GM12892 (cell line): Measurements from ENCODE around the gene IPMK.

ENCODE experiments used
- POLR2A ChIP-seq: IDR thresholded peaks from 2 replicates; pipeline ENCODE4 v1.6.1; 2011; ENCODE audit warnings: low read depth, low read length, control low read depth
- POLR2AphosphoS5 ChIP-seq: IDR thresholded peaks from 2 replicates; pipeline ENCODE4 v1.6.1; 2011; ENCODE audit warnings: low read depth, low read length, control low read depth
- TAF1 ChIP-seq: IDR thresholded peaks from 2 replicates; pipeline ENCODE4 v1.6.1; 2011; ENCODE audit warnings: low read depth, mild to moderate bottlenecking, control low read depth, low read length, borderline replicate concordance

GRCh38 chr10:58316874-58317273, 49.2 kb upstream of the IPMK start:
- no peak for TF ChIP-seq POLR2A
- TF ChIP-seq POLR2AphosphoS5, result no peak
- TF ChIP-seq TAF1, result no peak
